Activated gamma-delta T cell treated with anti-CD3 and anti-CD28 coated beads, Interleukin-2, amount 50 U/mL, for 16 hours (primary cell): ENCODE results near the gene LGR5.
"Not testable (repeated sequence)": the region's sequence is repeated elsewhere in the genome, so short reads cannot be mapped to it uniquely, and the experiment has no call there.

Experiments used
- DNase-seq: peaks from one replicate; pipeline ENCODE4 v3.0.0-alpha.2; 2020; ENCODE audit warnings: low read depth

LGR5 gene

GRCh38 chr12:71555191-71555590, 115.6 kb downstream of the LGR5 start:
- no peak for DNase-seq

- DNase-seq, result not testable (repeated sequence)
Measured at GRCh38 chr12:71555789-71556188, 116.2 kb downstream of the LGR5 start.

GRCh38 chr12:71556448-71556847, 116.8 kb downstream of the LGR5 start:
- no peak for DNase-seq

- no peak for DNase-seq
Measured at GRCh38 chr12:71556875-71557274, 117.3 kb downstream of the LGR5 start.

GRCh38 chr12:71558445-71558844, 118.8 kb downstream of the LGR5 start:
- no peak for DNase-seq

- no peak for DNase-seq
Measured at GRCh38 chr12:71562676-71563595, 123.3 kb downstream of the LGR5 start.

- no peak for DNase-seq
Measured at GRCh38 chr12:71565535-71565934, 125.9 kb downstream of the LGR5 start.

- DNase-seq, result no peak
Measured at GRCh38 chr12:71566655-71567054, 127.1 kb downstream of the LGR5 start.

GRCh38 chr12:71567537-71567936, 127.9 kb downstream of the LGR5 start:
- no peak for DNase-seq

- not testable (repeated sequence) for DNase-seq
Measured at GRCh38 chr12:71569885-71570284, 130.3 kb downstream of the LGR5 start.

GRCh38 chr12:71576496-71576895, 136.9 kb downstream of the LGR5 start:
- DNase-seq, result no peak

GRCh38 chr12:71578694-71579258, 139.2 kb downstream of the LGR5 start:
- DNase-seq, result no peak

- no peak for DNase-seq
Measured at GRCh38 chr12:71581206-71581605, 141.6 kb downstream of the LGR5 start.

GRCh38 chr12:71582925-71583324, 143.3 kb downstream of the LGR5 start:
- DNase-seq, result no peak

GRCh38 chr12:71584356-71584755, 144.8 kb downstream of the LGR5 start:
- DNase-seq, result no peak

- DNase-seq, result no peak
Measured at GRCh38 chr12:71585218-71585617, 145.6 kb downstream of the LGR5 start.

- DNase-seq, result no peak
Measured at GRCh38 chr12:71587012-71587411, 147.4 kb downstream of the LGR5 start.

GRCh38 chr12:71589478-71589881, 149.9 kb downstream of the LGR5 start:
- DNase-seq, result no peak

- DNase-seq, result no peak
Measured at GRCh38 chr12:71591601-71592000, 152.0 kb downstream of the LGR5 start.

- no peak for DNase-seq
Measured at GRCh38 chr12:71592841-71593240, 153.2 kb downstream of the LGR5 start.

GRCh38 chr12:71594214-71594948, 154.8 kb downstream of the LGR5 start:
- DNase-seq, result no peak

GRCh38 chr12:71599210-71599609, 159.6 kb downstream of the LGR5 start:
- DNase-seq, result no peak

GRCh38 chr12:71601546-71601945, 161.9 kb downstream of the LGR5 start:
- DNase-seq, result no peak
